ENCODE results near the gene CACNA1S.

Gene CACNA1S

GRCh38 chr1:200998323-200998722 is 113.9 kb downstream of the CACNA1S start:
- no CpG with 5 or more reads among the region's 16 CpGs for WGBS, 2 donors (ENCODE audit: extremely low coverage in 2 of 2, insufficient read length in 2 of 2, insufficient replicate concordance in 1 of 2)
- Histone ChIP-seq H3K4me1 (ENCODE audit: control insufficient read depth in 2 of 2, insufficient read depth in 1 of 2, low read depth in 1 of 2, low read length in 2 of 2) (peaks cover 0 to 6% of the 10 kb centered on the region in 2 donors), H3K4me2 (ENCODE audit: insufficient read depth, low read length, poor library complexity, severe bottlenecking) (no peak overlapping the region)

DNA sequence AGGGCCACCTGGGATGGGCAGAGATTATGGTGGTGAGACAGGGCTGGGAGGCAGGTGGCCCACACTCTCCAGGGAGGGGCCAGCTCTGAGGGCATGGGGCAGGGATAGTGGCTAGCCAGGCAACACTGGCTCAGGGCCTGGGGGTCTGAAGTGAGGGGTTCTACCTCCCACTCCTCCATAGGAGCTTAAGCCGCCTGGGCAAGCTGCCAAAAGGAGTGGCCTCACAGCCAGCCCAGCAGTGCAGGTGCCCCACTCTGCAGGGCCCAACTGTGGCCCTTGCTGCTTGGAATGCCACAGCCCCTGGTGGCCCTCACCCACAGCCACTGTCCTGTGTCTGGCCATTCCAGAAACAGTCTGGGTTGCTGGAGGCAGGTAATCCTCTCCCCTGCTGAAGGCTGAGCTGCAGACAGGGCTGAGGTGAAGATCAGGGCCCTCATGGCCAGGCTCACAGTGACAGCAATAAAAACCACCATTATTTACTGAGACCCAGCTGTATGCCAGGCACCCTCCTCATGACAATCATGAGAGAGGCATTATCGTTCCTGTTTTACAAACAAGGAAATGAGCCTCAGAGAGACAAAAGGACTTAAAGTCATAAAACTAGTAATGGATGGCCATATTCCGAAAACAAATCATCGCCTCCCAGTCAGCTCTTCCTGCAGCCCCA is 119.7 kb downstream of the CACNA1S start:
- no peak for DNase-seq (ENCODE audit: low spot score)

More at GRCh38 chr1:200998323-200998722, 113.9 kb downstream of the CACNA1S start:
- H2AFZ ChIP-seq (ENCODE audit: low read length) = no peak overlapping the region
- no peak overlapping the region for H3K14ac ChIP-seq (ENCODE audit: low read length)
- no peak overlapping the region for H4K8ac ChIP-seq (ENCODE audit: low read depth, low read length)
- no peak overlapping the region for H3K27ac ChIP-seq (replicated peaks; ENCODE audit: low read length)
- no peak overlapping the region for H2BK120ac ChIP-seq (ENCODE audit: low read depth, low read length)
- H3K4me3 ChIP-seq (ENCODE audit: low read length in 2 of 2) = no peak overlapping the region
- no peak overlapping the region for H4K91ac ChIP-seq (ENCODE audit: low read depth, low read length, poor library complexity)
- peaks cover 6 to 70% of the 10 kb centered on the region in 2 donors for H3K36me3 ChIP-seq (replicated peaks in 1 of 2; ENCODE audit: control insufficient read depth in 2 of 2, insufficient read depth in 2 of 2, low read length in 2 of 2)
- H2BK12ac ChIP-seq (ENCODE audit: low read length) = no peak overlapping the region
- no peak for DNase-seq (ENCODE audit: low spot score)
- no peak overlapping the region for H3K18ac ChIP-seq (ENCODE audit: low read length)
- H3K4ac ChIP-seq (ENCODE audit: low read length) = no peak overlapping the region
- H3K79me1 ChIP-seq (ENCODE audit: low read depth, low read length) = peaks cover 2% of the 10 kb centered on the region
- H3K27me3 ChIP-seq (ENCODE audit: control insufficient read depth in 3 of 3, insufficient read depth in 3 of 3, low read depth in 1 of 3, low read length in 3 of 3) = no peaks in the 10 kb centered on the region
- no peak overlapping the region for H3K23ac ChIP-seq (ENCODE audit: low read depth, low read length, poor library complexity)
- no peak overlapping the region for H3K9ac ChIP-seq (ENCODE audit: low read depth, low read length, poor library complexity)
- H2BK15ac ChIP-seq (ENCODE audit: low read length) = no peak overlapping the region
- H3K9me3 ChIP-seq (replicated peaks in 1 of 2; ENCODE audit: control insufficient read depth in 2 of 2, insufficient read depth in 1 of 2, low read depth in 1 of 2, low read length in 2 of 2) = no peaks in the 10 kb centered on the region
- no peak overlapping the region for H2AK5ac ChIP-seq (ENCODE audit: low read depth, low read length)
- H2BK5ac ChIP-seq (ENCODE audit: low read length) = peak overlapping the region; percentile 4

GRCh38 chr1:200991097-200991614 is 121.1 kb downstream of the CACNA1S start:
- Histone ChIP-seq H3K9ac (ENCODE audit: low read depth, low read length, poor library complexity) (peak overlapping the region; percentile 3), H2AFZ (ENCODE audit: low read length) (no peak overlapping the region), H4K8ac (ENCODE audit: low read depth, low read length) (no peak overlapping the region), H3K27ac (replicated peaks; ENCODE audit: low read length) (peak overlapping the region; percentile 39), H2BK5ac (ENCODE audit: low read length) (no peak overlapping the region), H3K4me1 (ENCODE audit: control insufficient read depth in 2 of 2, insufficient read depth in 1 of 2, low read depth in 1 of 2, low read length in 2 of 2) (peaks cover 0 to 17% of the 10 kb centered on the region in 2 donors), H3K23ac (ENCODE audit: low read depth, low read length, poor library complexity) (peak overlapping the region; percentile 92), H3K18ac (ENCODE audit: low read length) (peak overlapping the region; percentile 59), H2AK5ac (ENCODE audit: low read depth, low read length) (peak overlapping the region; percentile 83), H2BK120ac (ENCODE audit: low read depth, low read length) (no peak overlapping the region), H3K27me3 (ENCODE audit: control insufficient read depth in 3 of 3, insufficient read depth in 3 of 3, low read depth in 1 of 3, low read length in 3 of 3) (no peaks in the 10 kb centered on the region), H3K14ac (ENCODE audit: low read length) (peak overlapping the region; percentile 63), H3K4me3 (ENCODE audit: low read length in 2 of 2) (peak overlapping the region in 1 of 2 donors; percentile 10), H3K79me1 (ENCODE audit: low read depth, low read length) (no peaks in the 10 kb centered on the region), H3K4ac (ENCODE audit: low read length) (no peak overlapping the region), H2BK12ac (ENCODE audit: low read length) (no peak overlapping the region), H3K4me2 (ENCODE audit: insufficient read depth, low read length, poor library complexity, severe bottlenecking) (no peak overlapping the region), H2BK15ac (ENCODE audit: low read length) (no peak overlapping the region), H3K9me3 (replicated peaks in 1 of 2; ENCODE audit: control insufficient read depth in 2 of 2, insufficient read depth in 1 of 2, low read depth in 1 of 2, low read length in 2 of 2) (no peaks in the 10 kb centered on the region), H4K91ac (ENCODE audit: low read depth, low read length, poor library complexity) (no peak overlapping the region), H3K36me3 (replicated peaks in 1 of 2; ENCODE audit: control insufficient read depth in 2 of 2, insufficient read depth in 2 of 2, low read length in 2 of 2) (peaks cover 27 to 92% of the 10 kb centered on the region in 2 donors)
- DNase-seq (ENCODE audit: low spot score) = no peak
- WGBS, 2 donors (ENCODE audit: extremely low coverage in 2 of 2, insufficient read length in 2 of 2, insufficient replicate concordance in 1 of 2) = no CpG with 5 or more reads among the region's 10 CpGs

More for the DNA sequence above, 119.7 kb downstream of the CACNA1S start:
- no peak overlapping the region for H3K14ac ChIP-seq (ENCODE audit: low read length)
- no CpG with 5 or more reads among the region's 4 CpGs for WGBS, 2 donors (ENCODE audit: extremely low coverage in 2 of 2, insufficient read length in 2 of 2, insufficient replicate concordance in 1 of 2)
- no peak overlapping the region for H3K4ac ChIP-seq (ENCODE audit: low read length)
- peak overlapping the region in 1 of 2 donors; percentile 43 for H3K4me3 ChIP-seq (ENCODE audit: low read length in 2 of 2)
- no peaks in the 10 kb centered on the region for H3K27me3 ChIP-seq (ENCODE audit: control insufficient read depth in 3 of 3, insufficient read depth in 3 of 3, low read depth in 1 of 3, low read length in 3 of 3)
- peak overlapping the region; percentile 20 for H3K18ac ChIP-seq (ENCODE audit: low read length)
- H2BK120ac ChIP-seq (ENCODE audit: low read depth, low read length) = no peak overlapping the region
- H2BK5ac ChIP-seq (ENCODE audit: low read length) = no peak overlapping the region
- peaks cover 25 to 83% of the 10 kb centered on the region in 2 donors for H3K36me3 ChIP-seq (replicated peaks in 1 of 2; ENCODE audit: control insufficient read depth in 2 of 2, insufficient read depth in 2 of 2, low read length in 2 of 2)
- no peak overlapping the region for H2AFZ ChIP-seq (ENCODE audit: low read length)
- no peaks in the 10 kb centered on the region for H3K9me3 ChIP-seq (replicated peaks in 1 of 2; ENCODE audit: control insufficient read depth in 2 of 2, insufficient read depth in 1 of 2, low read depth in 1 of 2, low read length in 2 of 2)
- H2BK15ac ChIP-seq (ENCODE audit: low read length) = no peak overlapping the region
- H3K79me1 ChIP-seq (ENCODE audit: low read depth, low read length) = no peaks in the 10 kb centered on the region
- peak overlapping the region; percentile 10 for H4K8ac ChIP-seq (ENCODE audit: low read depth, low read length)
- no peak overlapping the region for H2BK12ac ChIP-seq (ENCODE audit: low read length)
- no peak overlapping the region for H3K9ac ChIP-seq (ENCODE audit: low read depth, low read length, poor library complexity)
- no peak overlapping the region for H4K91ac ChIP-seq (ENCODE audit: low read depth, low read length, poor library complexity)
- peak overlapping the region; percentile 78 for H2AK5ac ChIP-seq (ENCODE audit: low read depth, low read length)
- H3K23ac ChIP-seq (ENCODE audit: low read depth, low read length, poor library complexity) = peak overlapping the region; percentile 17
- no peak overlapping the region for H3K27ac ChIP-seq (replicated peaks; ENCODE audit: low read length)
- H3K4me1 ChIP-seq (ENCODE audit: control insufficient read depth in 2 of 2, insufficient read depth in 1 of 2, low read depth in 1 of 2, low read length in 2 of 2) = peaks cover 0 to 17% of the 10 kb centered on the region in 2 donors
- no peak overlapping the region for H3K4me2 ChIP-seq (ENCODE audit: insufficient read depth, low read length, poor library complexity, severe bottlenecking)

- no peak for DNase-seq (ENCODE audit: low spot score)
- Histone ChIP-seq H4K91ac (ENCODE audit: low read depth, low read length, poor library complexity) (no peak overlapping the region), H3K18ac (ENCODE audit: low read length) (no peak overlapping the region), H3K27me3 (ENCODE audit: control insufficient read depth in 3 of 3, insufficient read depth in 3 of 3, low read depth in 1 of 3, low read length in 3 of 3) (no peaks in the 10 kb centered on the region), H2AFZ (ENCODE audit: low read length) (no peak overlapping the region), H3K9ac (ENCODE audit: low read depth, low read length, poor library complexity) (peak overlapping the region; percentile 50), H2BK15ac (ENCODE audit: low read length) (no peak overlapping the region), H3K4me3 (ENCODE audit: low read length in 2 of 2) (no peak overlapping the region), H3K4me1 (ENCODE audit: control insufficient read depth in 2 of 2, insufficient read depth in 1 of 2, low read depth in 1 of 2, low read length in 2 of 2) (peaks cover 0 to 17% of the 10 kb centered on the region in 2 donors), H3K4me2 (ENCODE audit: insufficient read depth, low read length, poor library complexity, severe bottlenecking) (no peak overlapping the region), H3K23ac (ENCODE audit: low read depth, low read length, poor library complexity) (peak overlapping the region; percentile 69), H3K4ac (ENCODE audit: low read length) (no peak overlapping the region), H2BK12ac (ENCODE audit: low read length) (no peak overlapping the region), H3K9me3 (replicated peaks in 1 of 2; ENCODE audit: control insufficient read depth in 2 of 2, insufficient read depth in 1 of 2, low read depth in 1 of 2, low read length in 2 of 2) (no peaks in the 10 kb centered on the region), H3K79me1 (ENCODE audit: low read depth, low read length) (no peaks in the 10 kb centered on the region), H2BK120ac (ENCODE audit: low read depth, low read length) (no peak overlapping the region), H3K36me3 (replicated peaks in 1 of 2; ENCODE audit: control insufficient read depth in 2 of 2, insufficient read depth in 2 of 2, low read length in 2 of 2) (peaks cover 23 to 88% of the 10 kb centered on the region in 2 donors), H3K14ac (ENCODE audit: low read length) (no peak overlapping the region), H3K27ac (replicated peaks; ENCODE audit: low read length) (no peak overlapping the region), H2AK5ac (ENCODE audit: low read depth, low read length) (no peak overlapping the region), H4K8ac (ENCODE audit: low read depth, low read length) (no peak overlapping the region), H2BK5ac (ENCODE audit: low read length) (no peak overlapping the region)
- WGBS, 2 donors (ENCODE audit: extremely low coverage in 2 of 2, insufficient read length in 2 of 2, insufficient replicate concordance in 1 of 2) = no CpG with 5 or more reads among the region's 9 CpGs
Measured at GRCh38 chr1:200990114-200990513, 122.1 kb downstream of the CACNA1S start.

Data from neuronal stem cell (in vitro differentiated cells).